ENCODE data around the gene RIN3. TPM values are rescaled to one million over a fixed set of nuclear protein-coding genes. Genes with fewer than 3 reads are reported as not detected.

The RIN3 gene
- total and polyA plus RNA-seq, 2 donors (not counting 3 experiments of a cell fraction or from before 2014, with no cell fraction given): 5.1 to 20.8 TPM

DNA sequence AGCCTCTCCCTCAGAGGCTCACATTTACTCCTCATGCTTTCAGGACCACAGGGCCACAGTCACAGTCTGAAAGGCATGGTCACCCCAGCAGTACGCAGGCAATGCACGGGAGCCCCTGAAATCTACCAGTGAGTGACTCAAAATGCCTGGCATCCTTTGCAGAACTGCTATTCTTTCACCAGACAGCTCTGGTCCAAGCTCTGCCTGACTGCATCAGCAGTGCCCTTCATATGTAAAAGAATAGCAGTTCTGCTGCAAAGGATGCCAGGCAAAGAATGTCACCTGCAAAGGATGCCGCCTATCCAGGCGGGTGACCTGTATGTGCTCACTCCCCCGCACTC, 196.4 kb downstream of the RIN3 start:
- Histone ChIP-seq H3K9ac (replicated peaks; ENCODE audit: extremely low read depth, insufficient read depth, low read length) (no peak overlapping the region), H3K27me3 (ENCODE audit: control insufficient read depth in 2 of 2, insufficient read depth in 2 of 2, low read length in 2 of 2) (no peaks in the 10 kb centered on the region), H4K20me1 (replicated peaks; ENCODE audit: control insufficient read depth, extremely low read depth, insufficient read depth, low read length) (no peaks in the 10 kb centered on the region), H2AFZ (ENCODE audit: low read depth, low read length) (no peak overlapping the region), H3K4me1 (ENCODE audit: control insufficient read depth, extremely low read depth, insufficient read depth, low read length) (no peaks in the 10 kb centered on the region), H3K4me3 (replicated peaks in 1 of 3; ENCODE audit: insufficient read depth in 1 of 3, low read depth in 1 of 3, low read length in 3 of 3) (no peak overlapping the region), H3K27ac (ENCODE audit: insufficient read depth, low read depth, low read length) (no peak overlapping the region), H3K9me1 (replicated peaks; ENCODE audit: control insufficient read depth, extremely low read depth, insufficient read depth, low read length) (no peaks in the 10 kb centered on the region), H3K9me3 (replicated peaks; ENCODE audit: control insufficient read depth, insufficient read depth, low read length) (no peaks in the 10 kb centered on the region), H3K79me2 (ENCODE audit: control insufficient read depth, insufficient read depth, low read length) (no peaks in the 10 kb centered on the region), H3K36me3 (ENCODE audit: control insufficient read depth in 2 of 2, extremely low read depth in 1 of 2, insufficient read depth in 2 of 2, low read length in 2 of 2) (peaks cover 0 to 10% of the 10 kb centered on the region in 2 experiments), H3K4me2 (ENCODE audit: insufficient read depth, low read length) (no peak overlapping the region)
- dilution Hi-C loops (cut with MboI; ENCODE audit: extremely low pct_ligation_motif_present, low sequenced_read_pairs): no loop called here
- FAIRE-seq (no peak), DNase-seq (ENCODE audit: low read depth, low spot score) (no peak)
- CTCF ChIA-PET: no interaction called here
- TF ChIP-seq MYC (IDR thresholded peaks at IDR 0.05; ENCODE audit: low read depth, low read length): no peak
- TF ChIP-seq, protein P1, sequence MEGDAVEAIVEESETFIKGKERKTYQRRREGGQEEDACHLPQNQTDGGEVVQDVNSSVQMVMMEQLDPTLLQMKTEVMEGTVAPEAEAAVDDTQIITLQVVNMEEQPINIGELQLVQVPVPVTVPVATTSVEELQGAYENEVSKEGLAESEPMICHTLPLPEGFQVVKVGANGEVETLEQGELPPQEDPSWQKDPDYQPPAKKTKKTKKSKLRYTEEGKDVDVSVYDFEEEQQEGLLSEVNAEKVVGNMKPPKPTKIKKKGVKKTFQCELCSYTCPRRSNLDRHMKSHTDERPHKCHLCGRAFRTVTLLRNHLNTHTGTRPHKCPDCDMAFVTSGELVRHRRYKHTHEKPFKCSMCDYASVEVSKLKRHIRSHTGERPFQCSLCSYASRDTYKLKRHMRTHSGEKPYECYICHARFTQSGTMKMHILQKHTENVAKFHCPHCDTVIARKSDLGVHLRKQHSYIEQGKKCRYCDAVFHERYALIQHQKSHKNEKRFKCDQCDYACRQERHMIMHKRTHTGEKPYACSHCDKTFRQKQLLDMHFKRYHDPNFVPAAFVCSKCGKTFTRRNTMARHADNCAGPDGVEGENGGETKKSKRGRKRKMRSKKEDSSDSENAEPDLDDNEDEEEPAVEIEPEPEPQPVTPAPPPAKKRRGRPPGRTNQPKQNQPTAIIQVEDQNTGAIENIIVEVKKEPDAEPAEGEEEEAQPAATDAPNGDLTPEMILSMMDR (IDR thresholded peaks at IDR 0.05; ENCODE audit: extremely low read depth in 1 of 2, insufficient read depth in 1 of 2, low read depth in 1 of 2, low read length in 2 of 2): no peak
- no peak for TF ChIP-seq EZH2 (IDR thresholded peaks at IDR 0.05; ENCODE audit: borderline replicate concordance, low read depth, low read length, severe bottlenecking)
- no peak for TF ChIP-seq POLR2AphosphoS5 (IDR thresholded peaks at IDR 0.05; ENCODE audit: insufficient read depth, low read depth, low read length)
- TF ChIP-seq GATA2 (IDR thresholded peaks at IDR 0.05; ENCODE audit: insufficient read depth, insufficient read length, low read depth, low read length): no peak
- TF ChIP-seq, protein P2, sequence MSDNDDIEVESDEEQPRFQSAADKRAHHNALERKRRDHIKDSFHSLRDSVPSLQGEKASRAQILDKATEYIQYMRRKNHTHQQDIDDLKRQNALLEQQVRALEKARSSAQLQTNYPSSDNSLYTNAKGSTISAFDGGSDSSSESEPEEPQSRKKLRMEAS (IDR thresholded peaks at IDR 0.05; ENCODE audit: insufficient read depth, insufficient read length): no peak
- no peak for TF ChIP-seq POLR2A (IDR thresholded peaks at IDR 0.05; ENCODE audit: low read depth, low read length)
- TF ChIP-seq FOS (IDR thresholded peaks at IDR 0.05; ENCODE audit: borderline replicate concordance, insufficient read depth, low read length): no peak
- TF ChIP-seq JUN (IDR thresholded peaks at IDR 0.05; ENCODE audit: borderline replicate concordance, insufficient read depth, insufficient read length, low read depth): no peak
- intact Hi-C loops (cut with micrococcal nuclease): no loop called here
- POLR2A ChIA-PET: no interaction called here
- no TSS peak for BruUV-seq (replicated peaks)
